Measurements from ENCODE around the gene TMEM132D.

- TF ChIP-seq CTCF (IDR thresholded peaks at IDR 0.05) (no peak), POLR2A (IDR thresholded peaks at IDR 0.05) (no peak), EP300 (IDR thresholded peaks at IDR 0.05) (no peak)
These were observed 31.5 kb downstream of the TMEM132D start for GRCh38 chr12:129871991-129872972.

All from gastroesophageal sphincter (tissue), 3 donors.